Stimulated activated memory B cell treated with anti-CD40 and anti-IgM and Interleukin-4, amounts not matched to agents 10 μg/mL and 1 μg/mL and 100 μg/mL, for 72 hours (primary cell): Measurements from ENCODE around the gene KAZALD1.
A peak's percentile ranks its signal among the peaks of the same experiment; 100 is the strongest.

Experiments used
- ATAC-seq: fragments of 150-1000 bp; cut with Tn5 transposase; 2 replicates; pipeline ENCODE4 v1.10.0; 2021
- H3K27ac Mint-ChIP-seq: one replicate; pipeline ENCODE4 v1.8.0; 2022; ENCODE audit warnings: mild to moderate bottlenecking, mixed read lengths
- H3K27me3 Mint-ChIP-seq: one replicate; pipeline ENCODE4 v1.8.0; 2022; ENCODE audit warnings: mixed read lengths
- H3K36me3 Mint-ChIP-seq: one replicate; pipeline ENCODE4 v1.8.0; 2022; ENCODE audit warnings: mixed read lengths
- H3K4me1 Mint-ChIP-seq: one replicate; pipeline ENCODE4 v1.8.0; 2022; ENCODE audit warnings: mixed read lengths
- H3K4me3 Mint-ChIP-seq: one replicate; pipeline ENCODE4 v1.8.0; 2022; ENCODE audit warnings: mild to moderate bottlenecking, moderate library complexity, mixed read lengths
- H3K9me3 Mint-ChIP-seq: one replicate; pipeline ENCODE4 v1.8.0; 2022; ENCODE audit warnings: mixed read lengths

The KAZALD1 gene

DNA sequence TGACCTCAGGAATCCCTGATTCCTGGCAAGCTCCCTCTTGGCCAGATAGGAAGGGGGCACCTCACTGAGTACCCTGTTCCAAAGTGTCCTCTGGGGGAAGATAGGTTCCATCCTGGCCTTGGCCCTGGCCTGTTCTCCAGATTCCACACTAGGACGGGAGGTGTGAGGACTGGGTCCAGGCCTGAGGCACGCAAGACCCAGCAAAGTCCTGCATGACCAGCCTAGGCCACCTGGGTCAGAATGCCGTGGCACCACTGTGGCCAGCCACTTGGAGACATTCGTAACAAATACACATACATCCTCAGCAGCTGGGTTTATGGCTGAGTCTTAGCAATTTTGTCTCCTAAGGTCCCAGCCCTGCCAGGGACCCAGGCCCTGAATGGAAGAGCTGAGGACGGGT lies 46.0 kb downstream of the KAZALD1 start:
- no peak for ATAC-seq
- Mint-ChIP-seq H3K9me3 (no peaks in the 10 kb centered on the region), H3K4me3 (no peak overlapping the region), H3K27me3 (peaks cover 65% of the 10 kb centered on the region), H3K27ac (no peak overlapping the region), H3K36me3 (no peaks in the 10 kb centered on the region), H3K4me1 (no peaks in the 10 kb centered on the region)

DNA sequence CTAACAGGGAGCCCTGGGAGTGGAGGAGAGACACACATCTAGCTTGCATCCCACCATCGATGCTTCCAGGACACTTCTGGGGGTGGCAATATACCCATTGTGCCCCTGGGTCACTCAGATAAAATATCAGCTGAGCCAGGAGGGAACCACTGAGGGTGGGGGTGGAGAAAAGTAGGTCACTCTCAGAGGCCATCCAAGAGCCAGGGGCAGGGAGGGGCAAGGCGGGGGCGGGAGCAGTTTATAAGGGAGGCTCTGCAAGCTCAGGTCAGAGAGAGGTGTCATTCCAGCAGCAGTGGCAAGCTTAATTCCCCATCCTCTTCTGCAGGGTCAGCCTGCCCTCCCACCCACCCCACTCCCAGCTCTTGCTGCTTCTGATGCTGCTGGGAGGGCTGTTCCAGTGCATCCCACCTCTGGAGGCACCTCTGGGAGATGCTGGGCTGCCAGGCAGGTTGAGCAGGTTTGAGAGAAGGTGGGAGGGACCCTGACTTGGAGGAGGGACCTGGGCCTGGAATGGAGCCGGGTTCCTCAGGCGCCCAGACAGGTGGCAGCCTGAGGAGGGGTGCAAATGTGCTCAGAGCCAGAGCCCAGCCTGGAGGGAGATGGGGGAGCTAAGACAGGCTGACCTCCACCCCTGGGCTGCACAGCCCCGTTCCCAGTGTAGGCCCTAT lies 49.2 kb downstream of the KAZALD1 start:
- H3K27ac Mint-ChIP-seq: no peak overlapping the region
- ATAC-seq: no peak
- H3K9me3 Mint-ChIP-seq: no peaks in the 10 kb centered on the region
- no peaks in the 10 kb centered on the region for H3K4me1 Mint-ChIP-seq
- no peak overlapping the region for H3K4me3 Mint-ChIP-seq
- peaks cover 70% of the 10 kb centered on the region for H3K27me3 Mint-ChIP-seq
- no peaks in the 10 kb centered on the region for H3K36me3 Mint-ChIP-seq

DNA sequence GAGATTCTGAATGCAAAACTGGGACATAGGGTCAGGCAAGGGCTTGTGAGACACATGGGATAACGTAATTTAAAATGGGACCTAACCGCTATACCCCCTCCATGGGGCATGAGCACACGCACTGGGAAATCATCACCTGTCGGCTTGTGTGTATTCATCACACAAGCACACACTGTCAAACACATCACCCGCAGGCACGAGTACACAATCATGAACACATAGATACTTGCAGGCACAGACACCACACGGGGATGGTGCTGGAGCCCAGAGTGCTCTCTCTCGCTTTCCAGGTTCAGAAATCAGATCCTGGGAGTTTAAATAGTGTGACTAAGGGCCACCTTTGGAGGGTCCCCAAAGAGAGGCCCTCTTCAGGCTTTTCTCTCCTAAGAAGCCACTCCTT lies 49.8 kb downstream of the KAZALD1 start:
- H3K27ac Mint-ChIP-seq: no peak overlapping the region
- no peak overlapping the region for H3K4me3 Mint-ChIP-seq
- H3K4me1 Mint-ChIP-seq: no peaks in the 10 kb centered on the region
- H3K27me3 Mint-ChIP-seq: peaks cover 64% of the 10 kb centered on the region
- peak; percentile 9 for ATAC-seq
- no peaks in the 10 kb centered on the region for H3K9me3 Mint-ChIP-seq
- H3K36me3 Mint-ChIP-seq: no peaks in the 10 kb centered on the region

DNA sequence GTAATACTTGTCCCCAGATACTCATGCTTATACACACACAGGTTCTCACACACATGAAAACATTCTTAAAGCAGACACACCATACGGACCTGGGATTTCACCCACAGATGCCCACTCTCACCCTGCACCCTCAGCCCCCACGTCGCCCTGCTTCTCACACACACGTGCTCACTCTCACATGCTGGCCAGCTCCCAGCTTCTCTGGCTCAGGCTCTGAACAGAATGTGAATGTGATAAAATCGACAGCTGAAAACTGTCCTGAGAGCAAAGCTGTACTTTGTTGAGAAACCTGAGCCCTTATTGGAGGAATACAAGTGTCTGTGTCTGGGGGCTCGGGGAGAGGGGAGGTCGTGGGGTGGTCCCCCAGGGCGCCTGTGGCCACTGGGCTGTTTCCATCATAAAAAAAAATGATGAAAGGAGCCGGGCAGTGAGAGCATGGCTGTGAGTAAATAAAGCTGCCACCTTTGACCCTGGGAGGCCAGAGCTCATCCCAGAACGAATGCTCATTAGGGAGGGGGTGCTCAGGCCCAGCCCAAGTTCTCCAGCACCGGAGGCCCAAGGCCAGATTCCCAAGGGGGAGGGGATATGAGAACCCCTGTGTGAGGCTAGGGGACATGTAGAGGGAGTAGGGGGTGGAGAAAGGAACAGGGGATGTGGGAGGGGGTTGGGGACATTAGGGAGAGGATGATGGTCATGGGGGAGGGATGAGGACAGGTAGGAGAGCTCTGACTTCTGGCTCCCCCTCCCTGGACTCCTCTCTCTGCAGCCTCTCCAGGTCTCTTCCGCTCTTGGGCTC lies 51.2 kb downstream of the KAZALD1 start:
- no peaks in the 10 kb centered on the region for H3K36me3 Mint-ChIP-seq
- peak; percentile 39 for ATAC-seq
- H3K27me3 Mint-ChIP-seq: peaks cover 50% of the 10 kb centered on the region
- no peaks in the 10 kb centered on the region for H3K9me3 Mint-ChIP-seq
- no peak overlapping the region for H3K4me3 Mint-ChIP-seq
- H3K4me1 Mint-ChIP-seq: no peaks in the 10 kb centered on the region
- no peak overlapping the region for H3K27ac Mint-ChIP-seq

DNA sequence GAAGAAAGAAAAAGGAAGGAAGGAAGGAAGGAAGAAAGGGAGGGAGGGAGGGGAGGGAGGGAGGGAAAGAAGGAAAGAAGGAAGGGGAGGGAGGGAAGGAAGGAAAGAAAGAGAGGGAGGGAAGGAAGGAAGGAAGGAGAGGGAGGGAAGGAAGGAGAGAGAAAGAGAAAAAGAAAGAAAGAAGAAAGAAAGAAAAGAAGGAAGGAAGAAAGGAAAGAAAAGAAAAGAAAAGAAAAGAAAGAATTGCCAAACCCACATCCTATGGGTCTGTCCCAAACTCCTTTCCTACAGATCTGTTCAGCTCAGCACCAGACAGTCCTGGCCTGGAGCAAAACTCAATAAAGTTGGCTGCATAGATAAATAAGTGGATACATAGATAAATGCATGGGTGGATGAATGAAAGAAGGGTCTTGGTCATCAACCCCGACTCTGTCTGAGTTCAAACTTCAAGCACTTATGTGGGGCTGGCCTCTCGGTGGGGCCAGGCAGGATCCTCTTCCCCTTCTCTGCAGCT lies 52.2 kb downstream of the KAZALD1 start:
- Mint-ChIP-seq H3K27me3 (peaks cover 41% of the 10 kb centered on the region), H3K36me3 (no peaks in the 10 kb centered on the region), H3K4me1 (no peaks in the 10 kb centered on the region), H3K4me3 (no peak overlapping the region), H3K9me3 (no peaks in the 10 kb centered on the region), H3K27ac (no peak overlapping the region)
- ATAC-seq: no peak

DNA sequence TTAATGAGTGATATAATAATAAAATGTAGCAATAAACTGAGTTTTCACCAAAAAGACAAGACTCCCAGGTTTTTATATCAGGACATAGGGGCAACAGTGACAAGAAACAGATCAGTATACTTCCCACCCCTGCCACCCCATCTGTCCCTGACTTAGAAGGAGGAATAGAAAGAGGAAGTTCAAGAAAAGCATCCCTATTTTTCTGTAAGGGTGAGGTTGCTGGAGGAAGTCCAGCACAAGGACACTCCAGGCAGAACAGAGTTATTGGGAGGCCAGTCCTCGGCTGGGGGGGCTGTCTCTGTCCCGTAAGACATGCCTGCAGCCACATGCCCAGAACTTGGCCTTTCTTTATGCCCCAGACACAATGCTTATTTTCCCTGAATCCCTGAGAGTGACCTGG lies 52.9 kb downstream of the KAZALD1 start:
- Mint-ChIP-seq H3K9me3 (no peaks in the 10 kb centered on the region), H3K27ac (no peak overlapping the region), H3K27me3 (peaks cover 41% of the 10 kb centered on the region), H3K36me3 (no peaks in the 10 kb centered on the region), H3K4me3 (no peak overlapping the region), H3K4me1 (no peaks in the 10 kb centered on the region)
- ATAC-seq: no peak
